RWPE2 (cell line): ENCODE results near the gene CYB561.

Source experiments
- ATAC-seq: fragments of 200-7000 bp; cut with Tn5 transposase; 3 replicates; pipeline ENCODE4 v1.9.1; 2021; ENCODE audit warnings: low read depth
- DNase-seq: peaks from one replicate; pipeline ENCODE4 v3.0.0-alpha.2; 2020; ENCODE audit warnings: low spot score
- H3K27ac ChIP-seq: fragments of 450-650 bp; 2 replicates; pipeline ENCODE4 v1.5.1; 2017; ENCODE audit warnings: mild to moderate bottlenecking; ENCODE audit not compliant: poor library complexity, severe bottlenecking
- H3K27me3 ChIP-seq: fragments of 250-450 bp; sonication (Bioruptor Pico); 2 replicates; pipeline ENCODE4 v1.5.1; 2021; ENCODE audit warnings: mild to moderate bottlenecking, moderate library complexity; ENCODE audit not compliant: insufficient read depth, poor library complexity, severe bottlenecking
- H3K36me3 ChIP-seq: fragments of 250-450 bp; sonication (Bioruptor Pico); 2 replicates; pipeline ENCODE4 v1.5.1; 2020; ENCODE audit warnings: low read depth, mild to moderate bottlenecking, moderate library complexity
- H3K4me1 ChIP-seq: fragments of 250-450 bp; sonication (Bioruptor Pico); 2 replicates; pipeline ENCODE4 v1.5.1; 2021; ENCODE audit warnings: mild to moderate bottlenecking, moderate library complexity; ENCODE audit not compliant: insufficient read depth, poor library complexity, severe bottlenecking
- H3K4me3 ChIP-seq: fragments of 250-450 bp; sonication (Bioruptor Pico); 2 replicates; pipeline ENCODE4 v1.5.1; 2021; ENCODE audit warnings: mild to moderate bottlenecking, moderate library complexity; ENCODE audit not compliant: severe bottlenecking
- H3K9me3 ChIP-seq: fragments of 250-450 bp; sonication (Bioruptor Pico); 2 replicates; pipeline ENCODE4 v1.5.1; 2021; ENCODE audit warnings: mild to moderate bottlenecking, moderate library complexity; ENCODE audit not compliant: severe bottlenecking
- CTCF ChIP-seq: fragments of 450-650 bp; IDR thresholded peaks from one replicate; pipeline ENCODE4 v1.5.1; 2017; ENCODE audit warnings: mild to moderate bottlenecking, moderate library complexity; ENCODE audit not compliant: poor library complexity, severe bottlenecking

Gene CYB561

GRCh38 chr17:63420868-63421680, 25.0 kb downstream of the CYB561 start:
- H3K4me1 ChIP-seq = peaks cover 9% of the 10 kb centered on the region
- DNase-seq (no peak), ATAC-seq (no peak)
- H3K4me3 ChIP-seq = no peak overlapping the region
- H3K9me3 ChIP-seq = no peaks in the 10 kb centered on the region
- no peaks in the 10 kb centered on the region for H3K27me3 ChIP-seq
- peaks cover 83% of the 10 kb centered on the region for H3K36me3 ChIP-seq
- no peak for TF ChIP-seq CTCF
- H3K27ac ChIP-seq = no peak overlapping the region

GRCh38 chr17:63419949-63420867, 25.9 kb downstream of the CYB561 start:
- peaks cover 90% of the 10 kb centered on the region for H3K36me3 ChIP-seq
- peaks cover 9% of the 10 kb centered on the region for H3K4me1 ChIP-seq
- no peak overlapping the region for H3K27ac ChIP-seq
- ATAC-seq (no peak), DNase-seq (no peak)
- no peaks in the 10 kb centered on the region for H3K9me3 ChIP-seq
- no peak overlapping the region for H3K4me3 ChIP-seq
- H3K27me3 ChIP-seq = no peaks in the 10 kb centered on the region
- no peak for TF ChIP-seq CTCF

- no peak for TF ChIP-seq CTCF
- Histone ChIP-seq H3K4me1 (peaks cover 9% of the 10 kb centered on the region), H3K27ac (no peak overlapping the region), H3K9me3 (no peaks in the 10 kb centered on the region), H3K27me3 (no peaks in the 10 kb centered on the region), H3K4me3 (no peak overlapping the region), H3K36me3 (peaks cover 98% of the 10 kb centered on the region)
- no peak for ATAC-seq
- DNase-seq = no peak
Measured at GRCh38 chr17:63419398-63419797, 26.7 kb downstream of the CYB561 start.

GRCh38 chr17:63418540-63418939, 27.6 kb downstream of the CYB561 start:
- Histone ChIP-seq H3K27me3 (no peaks in the 10 kb centered on the region), H3K27ac (no peak overlapping the region), H3K4me3 (no peak overlapping the region), H3K4me1 (peaks cover 7% of the 10 kb centered on the region), H3K9me3 (no peaks in the 10 kb centered on the region), H3K36me3 (peaks cover 99% of the 10 kb centered on the region)
- DNase-seq = no peak
- TF ChIP-seq CTCF = no peak
- ATAC-seq = no peak
